ENCODE measurements around the gene ZFP36. TPM values are rescaled to one million over a fixed set of nuclear protein-coding genes. Genes with fewer than 3 reads are reported as not detected.

The ZFP36 gene
- total RNA-seq, 2 experiments from 2014 or later: 74.6 to 80.3 TPM

DNA sequence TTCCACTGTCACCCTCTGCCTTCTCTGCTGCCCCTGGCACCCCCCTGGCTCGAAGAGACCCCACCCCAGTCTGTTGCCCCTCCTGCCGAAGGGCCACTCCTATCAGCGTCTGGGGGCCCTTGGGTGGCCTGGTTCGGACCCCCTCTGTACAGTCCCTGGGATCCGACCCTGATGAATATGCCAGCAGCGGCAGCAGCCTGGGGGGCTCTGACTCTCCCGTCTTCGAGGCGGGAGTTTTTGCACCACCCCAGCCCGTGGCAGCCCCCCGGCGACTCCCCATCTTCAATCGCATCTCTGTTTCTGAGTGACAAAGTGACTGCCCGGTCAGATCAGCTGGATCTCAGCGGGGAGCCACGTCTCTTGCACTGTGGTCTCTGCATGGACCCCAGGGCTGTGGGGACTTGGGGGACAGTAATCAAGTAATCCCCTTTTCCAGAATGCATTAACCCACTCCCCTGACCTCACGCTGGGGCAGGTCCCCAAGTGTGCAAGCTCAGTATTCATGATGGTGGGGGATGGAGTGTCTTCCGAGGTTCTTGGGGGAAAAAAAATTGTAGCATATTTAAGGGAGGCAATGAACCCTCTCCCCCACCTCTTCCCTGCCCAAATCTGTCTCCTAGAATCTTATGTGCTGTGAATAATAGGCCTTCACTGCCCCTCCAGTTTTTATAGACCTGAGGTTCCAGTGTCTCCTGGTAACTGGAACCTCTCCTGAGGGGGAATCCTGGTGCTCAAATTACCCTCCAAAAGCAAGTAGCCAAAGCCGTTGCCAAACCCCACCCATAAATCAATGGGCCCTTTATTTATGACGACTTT lies 2.0 kb downstream of the ZFP36 start:
- DNase-seq: peak; percentile 43
- peaks cover 2% of the 10 kb centered on the region for H3K27me3 Mint-ChIP-seq
- H3K27ac Mint-ChIP-seq: peak overlapping the region; percentile 93
- intact Hi-C loops (cut with micrococcal nuclease): no loop called here
- TF ChIP-seq, protein P1, sequence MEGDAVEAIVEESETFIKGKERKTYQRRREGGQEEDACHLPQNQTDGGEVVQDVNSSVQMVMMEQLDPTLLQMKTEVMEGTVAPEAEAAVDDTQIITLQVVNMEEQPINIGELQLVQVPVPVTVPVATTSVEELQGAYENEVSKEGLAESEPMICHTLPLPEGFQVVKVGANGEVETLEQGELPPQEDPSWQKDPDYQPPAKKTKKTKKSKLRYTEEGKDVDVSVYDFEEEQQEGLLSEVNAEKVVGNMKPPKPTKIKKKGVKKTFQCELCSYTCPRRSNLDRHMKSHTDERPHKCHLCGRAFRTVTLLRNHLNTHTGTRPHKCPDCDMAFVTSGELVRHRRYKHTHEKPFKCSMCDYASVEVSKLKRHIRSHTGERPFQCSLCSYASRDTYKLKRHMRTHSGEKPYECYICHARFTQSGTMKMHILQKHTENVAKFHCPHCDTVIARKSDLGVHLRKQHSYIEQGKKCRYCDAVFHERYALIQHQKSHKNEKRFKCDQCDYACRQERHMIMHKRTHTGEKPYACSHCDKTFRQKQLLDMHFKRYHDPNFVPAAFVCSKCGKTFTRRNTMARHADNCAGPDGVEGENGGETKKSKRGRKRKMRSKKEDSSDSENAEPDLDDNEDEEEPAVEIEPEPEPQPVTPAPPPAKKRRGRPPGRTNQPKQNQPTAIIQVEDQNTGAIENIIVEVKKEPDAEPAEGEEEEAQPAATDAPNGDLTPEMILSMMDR (IDR thresholded peaks at IDR 0.05): no peak
- H3K4me1 Mint-ChIP-seq (ENCODE audit: low read depth): peaks cover 40% of the 10 kb centered on the region
- H3K36me3 Mint-ChIP-seq (ENCODE audit: low read depth): peaks cover 28% of the 10 kb centered on the region
- no peak for ATAC-seq
- ChIA-PET CTCF (interaction anchor here (1.0 to 3.9 kb wide), 3 partner anchors 11 to 286 kb away, joined by 3 to 32 read pairs (median 5); partner anchors contain the start of genes MED29 and PAF1), POLR2A (interaction anchor here (0.7 to 4.5 kb wide), 14 partner anchors 10 to 666 kb away, joined by 3 to 50 read pairs (median 4); partner anchors contain the start of genes GMFG, MED29, PAF1 and RPS16)
- no peaks in the 10 kb centered on the region for H3K9me3 Mint-ChIP-seq
- H3K4me3 Mint-ChIP-seq: peak overlapping the region; percentile 79

DNA sequence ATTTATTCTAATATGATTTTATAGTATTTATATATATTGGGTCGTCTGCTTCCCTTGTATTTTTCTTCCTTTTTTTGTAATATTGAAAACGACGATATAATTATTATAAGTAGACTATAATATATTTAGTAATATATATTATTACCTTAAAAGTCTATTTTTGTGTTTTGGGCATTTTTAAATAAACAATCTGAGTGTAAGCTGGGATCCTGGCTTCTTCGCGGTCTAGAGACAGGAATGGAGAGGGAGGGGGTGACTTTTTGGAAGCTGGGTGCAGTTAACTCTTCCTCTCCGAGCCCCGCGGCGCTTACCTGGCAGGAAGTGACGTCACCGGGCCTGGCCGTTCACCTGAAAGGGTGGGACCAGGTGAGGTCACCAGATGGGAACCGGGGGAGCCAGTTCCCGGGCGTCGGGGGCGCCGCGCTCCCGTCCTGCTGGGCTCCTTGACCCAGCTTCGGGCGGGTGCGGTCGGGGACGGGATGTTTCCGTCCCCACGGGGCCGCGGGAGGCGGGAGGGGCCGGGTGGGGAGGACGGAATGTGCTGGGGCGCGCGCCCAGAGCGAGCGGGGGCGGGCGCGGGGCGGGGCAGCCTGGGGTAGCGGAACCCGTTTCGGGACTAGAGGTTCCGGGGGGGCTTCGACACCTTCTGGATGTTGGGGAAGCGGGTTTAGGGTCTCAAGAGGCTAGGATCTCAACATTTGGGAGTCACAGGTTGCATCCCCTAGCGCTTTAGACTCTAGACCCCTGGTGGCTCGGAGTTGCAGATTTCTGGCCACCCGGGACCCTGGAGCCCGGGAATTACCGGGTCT lies 2.8 kb downstream of the ZFP36 start:
- peak; percentile 2 for ATAC-seq
- intact Hi-C loops (cut with micrococcal nuclease): loop anchor here (5.0 to 10.0 kb wide), 2 partner anchors 72 to 285 kb away; partner anchors contain the start of genes GMFG and PAK4
- Mint-ChIP-seq H3K27ac (peak overlapping the region; percentile 89), H3K4me1 (ENCODE audit: low read depth) (peaks cover 41% of the 10 kb centered on the region), H3K27me3 (peaks cover 2% of the 10 kb centered on the region), H3K4me3 (peak overlapping the region; percentile 79), H3K36me3 (ENCODE audit: low read depth) (peaks cover 28% of the 10 kb centered on the region), H3K9me3 (no peaks in the 10 kb centered on the region)
- ChIA-PET POLR2A (interaction anchor here (0.6 to 4.5 kb wide), 10 partner anchors 9 to 667 kb away, joined by 3 to 50 read pairs (median 4); partner anchors contain the start of genes MED29, PAF1, RPS16 and SAMD4B), CTCF (interaction anchor here (1.0 to 3.9 kb wide), 2 partner anchors 11 to 287 kb away, joined by 3 to 32 read pairs; no protein-coding TSS in a partner anchor)
- TF ChIP-seq, protein P1 (IDR thresholded peaks at IDR 0.05): no peak
- peak; percentile 90 for DNase-seq

DNA sequence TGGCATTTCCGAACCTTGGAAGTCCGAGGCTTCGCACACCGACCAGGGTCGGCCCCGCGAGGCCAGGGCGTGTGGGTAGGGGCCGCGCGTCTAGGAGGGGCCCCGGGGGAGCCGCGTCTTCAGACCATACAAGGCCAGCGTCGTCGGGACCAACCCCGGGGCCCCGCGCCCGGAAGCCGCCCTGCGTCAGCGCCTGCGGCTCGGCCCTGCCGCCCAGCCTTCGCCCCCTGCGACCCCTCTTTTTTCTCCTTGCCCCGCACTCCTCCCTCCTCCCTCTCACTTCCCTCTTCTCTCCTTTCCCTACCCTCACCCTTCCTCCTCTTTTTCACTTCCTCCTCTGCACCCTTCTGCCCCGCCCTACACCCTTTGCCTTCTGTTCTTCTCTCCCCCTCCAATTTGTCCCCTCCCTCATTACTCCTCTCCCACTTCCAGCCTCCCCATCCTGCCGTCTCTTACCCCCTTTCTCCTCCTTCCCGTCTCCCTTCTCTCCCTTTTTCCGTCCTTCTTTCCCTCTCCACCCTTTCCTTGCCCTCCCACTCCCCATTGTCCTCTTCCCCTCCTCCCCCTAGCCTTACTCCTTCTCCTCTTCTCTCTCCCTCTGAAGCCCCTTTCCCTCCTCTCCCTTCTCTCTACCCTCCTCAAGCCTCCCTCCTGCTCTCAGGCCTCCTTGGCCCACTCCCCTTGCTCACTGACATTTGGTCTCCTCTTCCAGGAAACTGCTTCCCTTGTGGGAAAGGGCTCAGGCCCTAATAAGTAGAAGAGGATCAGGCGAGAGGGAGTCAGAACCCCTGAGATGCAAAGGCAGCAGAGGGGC lies 3.6 kb downstream of the ZFP36 start:
- H3K4me3 Mint-ChIP-seq: peak overlapping the region; percentile 79
- ATAC-seq: peak; percentile 21
- peak; percentile 82 for DNase-seq
- intact Hi-C loops (cut with micrococcal nuclease): loop anchor here (5.0 to 10.0 kb wide), 2 partner anchors 73 to 285 kb away; partner anchors contain the start of genes GMFG and PAK4
- H3K27me3 Mint-ChIP-seq: peaks cover 2% of the 10 kb centered on the region
- ChIA-PET CTCF (no interaction called here), POLR2A (interaction anchor here (1.0 to 4.5 kb wide), 2 partner anchors 13 to 25 kb away, joined by 8 to 50 read pairs; partner anchors contain the start of gene RPS16)
- H3K36me3 Mint-ChIP-seq (ENCODE audit: low read depth): peaks cover 28% of the 10 kb centered on the region
- peak overlapping the region; percentile 89 for H3K27ac Mint-ChIP-seq
- TF ChIP-seq, protein P1 (IDR thresholded peaks at IDR 0.05): no peak
- no peaks in the 10 kb centered on the region for H3K9me3 Mint-ChIP-seq
- peaks cover 37% of the 10 kb centered on the region for H3K4me1 Mint-ChIP-seq (ENCODE audit: low read depth)

DNA sequence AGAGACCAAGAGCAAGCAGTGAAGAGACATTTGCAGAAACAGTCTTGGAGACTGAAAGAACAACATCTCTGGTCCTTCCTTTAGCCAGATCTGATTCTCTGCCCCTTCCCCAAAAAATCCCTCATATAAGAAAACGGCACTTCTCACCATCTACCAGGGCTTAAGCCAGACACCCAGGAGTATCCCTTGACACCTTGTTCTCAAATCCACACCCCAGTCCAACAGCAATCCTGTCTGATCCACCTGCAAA lies 4.1 kb downstream of the ZFP36 start:
- TF ChIP-seq, protein P1 (IDR thresholded peaks at IDR 0.05): no peak
- ChIA-PET POLR2A (interaction anchor here (1.8 to 2.2 kb wide), 3 partner anchors 13 to 22 kb away, joined by 5 to 80 read pairs (median 13); partner anchors contain the start of genes MED29 and PAF1), CTCF (interaction anchor here (1.4 to 2.3 kb wide), 5 partner anchors 11 to 122 kb away, joined by 5 to 153 read pairs (median 6); partner anchors contain the start of genes EID2B, GMFG and SAMD4B)
- no peak for DNase-seq
- peaks cover 28% of the 10 kb centered on the region for H3K36me3 Mint-ChIP-seq (ENCODE audit: low read depth)
- H3K27me3 Mint-ChIP-seq: peaks cover 2% of the 10 kb centered on the region
- H3K4me1 Mint-ChIP-seq (ENCODE audit: low read depth): peaks cover 32% of the 10 kb centered on the region
- no peaks in the 10 kb centered on the region for H3K9me3 Mint-ChIP-seq
- intact Hi-C loops (cut with micrococcal nuclease): loop anchor here (5.0 to 10.0 kb wide), 2 partner anchors 73 to 286 kb away; partner anchors contain the start of genes GMFG and PAK4
- ATAC-seq: no peak
- peak overlapping the region; percentile 79 for H3K4me3 Mint-ChIP-seq
- H3K27ac Mint-ChIP-seq: peak overlapping the region; percentile 89

Data from activated CD8-positive, alpha-beta T cell treated with anti-CD3 and anti-CD28 coated beads for 36 hours (primary cell).